CD4-positive, CD25-positive, alpha-beta regulatory T cell (primary cell): Measurements from ENCODE around the gene CDCA7. TPM values are rescaled to one million over a fixed set of nuclear protein-coding genes. Genes with fewer than 3 reads are reported as not detected.

Experiments
- ATAC-seq, 2 donors: fragments of 150-1000 bp; cut with Tn5 transposase; one replicate each; pipeline ENCODE4 v1.10.0; 2021; ENCODE audit warnings: low read depth in 2 of 2, moderate number of reproducible peaks in 2 of 2, moderate library complexity in 1 of 2
- DNase-seq, 3 donors: peaks; one replicate each; pipeline versions ENCODE4 v3.0.0 to v3.0.0-alpha.2; 2012 to 2022; ENCODE audit warnings: mixed read lengths in 1 of 3
- H3K27ac ChIP-seq: one replicate; pipeline ENCODE4 v1.7.0; 2013; ENCODE audit warnings: mild to moderate bottlenecking, low read length; ENCODE audit not compliant: insufficient read depth, poor library complexity, severe bottlenecking
- H3K27me3 ChIP-seq: one replicate; pipeline ENCODE4 v1.7.0; 2013; ENCODE audit warnings: low read length; ENCODE audit not compliant: control insufficient read depth, insufficient read depth
- H3K36me3 ChIP-seq: one replicate; pipeline ENCODE4 v1.7.0; 2013; ENCODE audit warnings: mild to moderate bottlenecking, low read length, moderate library complexity; ENCODE audit not compliant: control insufficient read depth, insufficient read depth
- H3K4me1 ChIP-seq: 2 replicates; pipeline ENCODE4 v1.7.0; 2013; ENCODE audit warnings: mild to moderate bottlenecking, low read length; ENCODE audit not compliant: insufficient read depth, control insufficient read depth, poor library complexity, severe bottlenecking
- H3K4me3 ChIP-seq: one replicate; pipeline ENCODE4 v1.7.0; 2013; ENCODE audit warnings: low read depth, mild to moderate bottlenecking, low read length, moderate library complexity
- H3K9me3 ChIP-seq, 2 experiments: 1 replicate in 1 of 2; 2 replicates in 1 of 2; pipeline ENCODE4 v1.7.0; 2013; ENCODE audit warnings: low read length in 2 of 2, mild to moderate bottlenecking in 1 of 2, moderate library complexity in 1 of 2; ENCODE audit not compliant: control insufficient read depth in 2 of 2
- H3K27ac Mint-ChIP-seq, 3 donors: one replicate each; pipeline ENCODE4 v1.8.0; 2020 to 2022; ENCODE audit warnings: mild to moderate bottlenecking in 3 of 3, mixed read lengths in 3 of 3, moderate library complexity in 2 of 3
- H3K27me3 Mint-ChIP-seq: one replicate; pipeline ENCODE4 v1.8.0; 2022; ENCODE audit warnings: mild to moderate bottlenecking, mixed read lengths
- H3K36me3 Mint-ChIP-seq: one replicate; pipeline ENCODE4 v1.8.0; 2020; ENCODE audit warnings: mixed read lengths
- H3K4me1 Mint-ChIP-seq, 4 donors: one replicate each; pipeline ENCODE4 v1.8.0; 2020 to 2022; ENCODE audit warnings: mixed read lengths in 4 of 4, mild to moderate bottlenecking in 1 of 4
- H3K4me3 Mint-ChIP-seq, 4 donors: one replicate each; pipeline ENCODE4 v1.8.0; 2020 to 2022; ENCODE audit warnings: mild to moderate bottlenecking in 4 of 4, mixed read lengths in 4 of 4, moderate library complexity in 3 of 4
- H3K9me3 Mint-ChIP-seq, 7 donors: one replicate each; pipeline ENCODE4 v1.8.0; 2020 to 2022; ENCODE audit warnings: mixed read lengths in 7 of 7, mild to moderate bottlenecking in 3 of 7, moderate library complexity in 2 of 7
- polyA plus RNA-seq, 4 donors: library from polyadenylated mRNA; unstranded; fragments of 300-500 nt; fragmentation: Illumina TruSeq; gene quantifications; one replicate each; pipeline ENCODE4 v1.2.3, GENCODE V29; 2021
- total RNA-seq: library from RNA; stranded (reverse); gene quantifications from one replicate; pipeline ENCODE4 v1.2.3, GENCODE V29; 2022

Gene CDCA7
- total and polyA plus RNA-seq, 5 donors from 2014 or later: 7.2 to 20.0 (median 12.9) TPM

DNA sequence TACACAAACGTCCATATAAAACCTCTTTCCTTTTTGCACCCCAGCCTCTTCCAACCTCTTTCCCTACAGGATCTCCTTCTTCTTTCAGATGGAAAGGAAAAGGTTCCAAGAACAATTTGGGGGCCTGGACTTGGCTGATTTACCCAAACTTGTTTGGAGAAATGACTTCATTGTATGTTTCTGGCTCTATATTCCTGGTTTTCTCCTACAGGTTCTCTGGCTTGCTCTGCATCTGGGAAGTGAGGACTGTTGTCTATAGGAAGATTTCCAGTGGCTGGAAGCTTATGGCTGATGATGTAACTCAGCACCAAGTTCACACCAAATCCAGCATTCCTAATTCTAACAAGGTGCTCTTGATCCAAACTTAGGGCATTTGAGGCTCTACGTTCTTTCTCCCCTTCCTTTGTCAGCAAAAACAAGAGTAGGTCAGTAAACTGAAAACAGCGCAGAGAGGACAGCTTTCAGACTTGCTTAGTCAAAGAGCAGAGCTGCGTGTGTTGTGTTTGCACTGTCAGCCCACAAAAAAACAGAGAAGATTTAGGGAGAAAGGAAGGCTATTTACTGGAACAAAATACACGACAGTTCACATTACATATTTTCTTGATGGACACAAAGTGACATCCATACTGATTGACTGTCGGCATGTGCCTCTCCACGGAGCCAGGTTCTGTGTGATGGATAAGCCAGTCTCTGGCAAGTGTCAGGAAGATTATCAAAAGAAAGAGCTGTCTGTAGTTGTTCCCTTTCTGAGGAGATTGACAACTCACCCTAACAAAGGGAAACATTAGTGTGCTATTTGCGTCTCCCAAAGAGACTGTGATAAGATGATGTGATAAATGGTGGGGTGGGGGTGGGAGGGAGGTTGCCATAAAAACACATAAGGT lies 39.7 kb downstream of the CDCA7 start:
- Mint-ChIP-seq H3K27ac (no peak overlapping the region), H3K9me3 (peaks cover 0 to 2% (median 0%) of the 10 kb centered on the region in 7 donors), H3K27me3 (peaks cover 18% of the 10 kb centered on the region), H3K36me3 (no peaks in the 10 kb centered on the region), H3K4me1 (no peaks in the 10 kb centered on the region), H3K4me3 (no peak overlapping the region)
- ATAC-seq (no peak), DNase-seq (no peak)
- Histone ChIP-seq H3K36me3 (no peaks in the 10 kb centered on the region), H3K9me3 (no peaks in the 10 kb centered on the region), H3K27me3 (peaks cover 9% of the 10 kb centered on the region), H3K4me1 (no peaks in the 10 kb centered on the region), H3K4me3 (no peak overlapping the region), H3K27ac (no peak overlapping the region)

DNA sequence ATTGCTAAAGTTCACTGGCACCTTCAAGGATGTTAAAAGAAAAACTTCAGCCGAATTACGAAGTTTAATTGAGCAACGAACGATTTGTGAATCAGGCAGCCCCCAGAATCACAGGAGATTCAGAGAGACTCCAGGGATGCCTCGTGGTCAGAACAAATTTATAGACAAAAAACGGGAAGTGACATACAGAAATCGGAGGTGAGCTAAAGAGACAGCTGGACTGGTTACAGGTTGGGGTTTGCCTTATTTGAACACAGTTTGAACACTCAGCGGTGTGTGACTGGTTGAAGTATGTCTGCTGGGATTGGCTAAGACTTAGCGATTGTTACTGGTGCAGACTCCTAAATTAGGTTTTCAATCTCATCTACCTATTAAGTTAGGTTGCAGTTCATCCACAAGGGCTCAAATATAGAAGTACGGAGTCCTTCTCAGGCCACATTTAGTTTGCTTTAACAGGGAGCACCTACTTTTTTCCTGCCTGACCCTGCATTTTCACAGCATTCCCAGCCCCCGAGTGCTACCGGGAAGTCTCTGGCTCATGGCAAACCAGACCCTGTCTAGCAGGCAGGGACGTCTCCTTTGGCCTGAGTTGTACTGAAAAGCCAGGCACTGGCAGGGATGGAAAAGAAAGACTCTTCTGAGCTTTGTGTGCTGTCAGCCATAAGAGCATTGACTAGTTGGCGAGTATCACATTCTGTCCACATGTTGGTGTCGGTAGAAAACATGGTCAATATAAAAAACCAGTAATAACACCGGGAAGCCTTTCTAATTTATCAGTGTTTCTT lies 41.1 kb downstream of the CDCA7 start:
- DNase-seq (no peak), ATAC-seq (no peak)
- no peaks in the 10 kb centered on the region for H3K36me3 ChIP-seq
- H3K4me3 ChIP-seq: no peak overlapping the region
- H3K27me3 Mint-ChIP-seq: peaks cover 27% of the 10 kb centered on the region
- H3K27me3 ChIP-seq: peaks cover 19% of the 10 kb centered on the region
- no peak overlapping the region for H3K27ac Mint-ChIP-seq
- H3K27ac ChIP-seq: no peak overlapping the region
- no peaks in the 10 kb centered on the region for H3K4me1 ChIP-seq
- peaks cover 0 to 1% (median 0%) of the 10 kb centered on the region in 7 donors for H3K9me3 Mint-ChIP-seq
- no peaks in the 10 kb centered on the region for H3K36me3 Mint-ChIP-seq
- H3K4me3 Mint-ChIP-seq: no peak overlapping the region
- H3K4me1 Mint-ChIP-seq: no peaks in the 10 kb centered on the region
- H3K9me3 ChIP-seq: no peaks in the 10 kb centered on the region

DNA sequence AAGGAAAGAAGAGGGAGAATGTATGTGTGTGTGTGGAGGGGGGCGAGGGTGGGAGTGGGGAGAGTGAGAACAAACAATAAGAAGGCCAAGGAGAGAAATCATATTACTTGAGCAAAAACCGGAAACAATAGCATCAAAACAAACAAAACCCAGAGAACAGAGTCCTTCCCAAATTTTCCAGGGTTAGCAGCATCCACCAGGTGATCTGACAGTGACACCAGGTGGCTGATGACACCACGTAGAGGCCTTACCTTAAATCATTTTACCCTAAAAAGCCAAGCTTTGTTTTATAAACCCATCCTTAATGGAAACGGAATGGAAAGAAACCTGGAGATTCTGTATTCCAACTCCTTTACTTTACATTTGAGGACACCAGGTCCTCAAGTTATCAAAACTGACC lies 42.9 kb downstream of the CDCA7 start:
- no peaks in the 10 kb centered on the region for H3K36me3 ChIP-seq
- Mint-ChIP-seq H3K4me3 (no peak overlapping the region), H3K27ac (no peak overlapping the region), H3K9me3 (peaks cover 0 to 3% (median 0%) of the 10 kb centered on the region in 7 donors), H3K27me3 (peaks cover 41% of the 10 kb centered on the region), H3K4me1 (peaks cover 0 to 4% (median under 1%) of the 10 kb centered on the region in 4 donors), H3K36me3 (no peaks in the 10 kb centered on the region)
- H3K9me3 ChIP-seq: no peaks in the 10 kb centered on the region
- no peak overlapping the region for H3K4me3 ChIP-seq
- H3K27ac ChIP-seq: no peak overlapping the region
- peaks cover 33% of the 10 kb centered on the region for H3K27me3 ChIP-seq
- peaks cover 5% of the 10 kb centered on the region for H3K4me1 ChIP-seq
- DNase-seq: no peak
- no peak for ATAC-seq

DNA sequence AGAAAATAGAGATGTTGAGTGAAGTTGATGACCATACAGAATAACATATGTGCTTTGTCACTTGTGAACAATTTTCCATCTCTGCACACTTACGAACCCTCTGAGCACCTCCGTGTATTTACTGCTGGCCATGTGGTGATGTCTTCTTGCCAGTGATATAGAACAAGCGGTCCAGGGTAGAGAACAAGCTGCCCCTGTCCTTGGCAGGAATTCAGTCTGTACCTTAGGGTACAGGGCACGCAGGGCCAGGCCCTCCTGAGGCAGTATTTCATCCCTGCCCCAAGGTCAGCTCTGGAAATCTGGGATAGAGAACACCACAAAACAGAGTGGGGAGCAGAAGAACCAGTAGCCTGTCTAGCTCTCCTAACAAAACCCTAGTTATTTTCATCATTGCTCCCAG lies 44.6 kb downstream of the CDCA7 start:
- Mint-ChIP-seq H3K27me3 (peaks cover 49% of the 10 kb centered on the region), H3K36me3 (no peaks in the 10 kb centered on the region), H3K4me3 (no peak overlapping the region), H3K4me1 (peaks cover 0 to 4% (median under 1%) of the 10 kb centered on the region in 4 donors), H3K27ac (no peak overlapping the region), H3K9me3 (peaks cover 0 to 3% (median 0%) of the 10 kb centered on the region in 7 donors)
- DNase-seq (no peak), ATAC-seq (no peak)
- Histone ChIP-seq H3K36me3 (no peaks in the 10 kb centered on the region), H3K4me1 (peaks cover 6% of the 10 kb centered on the region), H3K27me3 (peaks cover 35% of the 10 kb centered on the region), H3K9me3 (no peaks in the 10 kb centered on the region), H3K27ac (no peak overlapping the region), H3K4me3 (no peak overlapping the region)

DNA sequence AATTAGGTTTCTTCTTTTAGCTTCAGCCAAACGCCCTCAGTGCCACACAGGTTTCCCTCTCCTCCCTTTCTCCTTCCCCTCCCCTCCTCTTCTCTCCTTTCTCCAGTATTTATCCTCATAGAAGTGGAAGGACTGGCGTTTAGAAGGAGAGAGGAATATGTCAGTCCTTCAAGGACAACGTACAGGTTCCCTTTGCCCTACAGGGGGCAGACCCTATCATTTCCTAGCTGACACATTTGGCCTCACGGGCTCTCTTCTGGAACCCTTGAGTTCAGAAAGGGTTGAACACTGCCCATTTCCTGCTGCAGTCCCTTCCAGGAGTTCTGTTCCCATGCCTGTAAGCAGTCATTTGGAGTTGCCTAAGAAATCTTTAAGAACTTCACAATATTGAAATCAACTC lies 46.1 kb downstream of the CDCA7 start:
- Histone ChIP-seq H3K36me3 (no peaks in the 10 kb centered on the region), H3K27ac (no peak overlapping the region), H3K4me1 (peaks cover 6% of the 10 kb centered on the region), H3K27me3 (peaks cover 36% of the 10 kb centered on the region), H3K9me3 (no peaks in the 10 kb centered on the region), H3K4me3 (no peak overlapping the region)
- H3K27me3 Mint-ChIP-seq: peaks cover 56% of the 10 kb centered on the region
- H3K4me3 Mint-ChIP-seq: no peak overlapping the region
- peaks cover 0 to 3% (median 0%) of the 10 kb centered on the region in 7 donors for H3K9me3 Mint-ChIP-seq
- peaks cover 0 to 4% (median under 1%) of the 10 kb centered on the region in 4 donors for H3K4me1 Mint-ChIP-seq
- H3K36me3 Mint-ChIP-seq: no peaks in the 10 kb centered on the region
- DNase-seq (peak in 1 of 3 donors; percentile 7), ATAC-seq (no peak)
- H3K27ac Mint-ChIP-seq: no peak overlapping the region

DNA sequence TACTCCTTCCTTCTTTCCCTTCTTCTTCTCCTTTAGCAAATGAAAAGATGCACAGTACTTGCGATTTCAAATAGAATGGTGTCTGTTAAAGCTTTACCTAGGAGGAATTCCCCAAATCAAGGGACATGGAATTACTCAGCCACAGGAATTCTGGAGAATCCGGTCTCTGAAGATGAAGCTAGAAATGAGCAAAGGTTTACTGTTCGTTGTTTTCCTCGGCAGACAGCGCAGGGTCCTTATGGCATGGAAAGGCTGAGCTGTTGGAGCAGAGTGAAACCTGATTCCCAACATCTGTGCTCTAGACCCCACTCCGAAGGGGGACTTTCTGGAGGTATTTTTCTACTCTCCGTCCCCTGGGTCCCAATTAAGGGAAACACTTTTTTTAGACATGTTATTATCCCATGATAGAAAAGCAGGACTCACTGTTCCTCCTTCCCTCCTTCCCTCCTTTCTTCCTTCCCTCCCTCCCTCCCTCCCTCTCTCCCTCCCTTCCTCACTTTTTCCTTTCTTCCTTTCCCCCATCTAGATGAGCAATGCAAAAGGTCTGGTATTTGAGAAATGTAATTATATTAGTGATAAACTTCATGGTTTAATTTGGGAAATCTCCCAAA lies 47.1 kb downstream of the CDCA7 start:
- H3K4me1 ChIP-seq: peaks cover 6% of the 10 kb centered on the region
- H3K4me3 Mint-ChIP-seq: no peak overlapping the region
- peaks cover 0 to 3% (median 0%) of the 10 kb centered on the region in 7 donors for H3K9me3 Mint-ChIP-seq
- H3K4me1 Mint-ChIP-seq: peaks cover 0 to 4% (median under 1%) of the 10 kb centered on the region in 4 donors
- no peaks in the 10 kb centered on the region for H3K9me3 ChIP-seq
- DNase-seq (no peak), ATAC-seq (no peak)
- H3K27ac Mint-ChIP-seq: no peak overlapping the region
- H3K27me3 ChIP-seq: peaks cover 36% of the 10 kb centered on the region
- no peak overlapping the region for H3K27ac ChIP-seq
- no peak overlapping the region for H3K4me3 ChIP-seq
- peaks cover 54% of the 10 kb centered on the region for H3K27me3 Mint-ChIP-seq
- H3K36me3 ChIP-seq: no peaks in the 10 kb centered on the region
- H3K36me3 Mint-ChIP-seq: no peaks in the 10 kb centered on the region

DNA sequence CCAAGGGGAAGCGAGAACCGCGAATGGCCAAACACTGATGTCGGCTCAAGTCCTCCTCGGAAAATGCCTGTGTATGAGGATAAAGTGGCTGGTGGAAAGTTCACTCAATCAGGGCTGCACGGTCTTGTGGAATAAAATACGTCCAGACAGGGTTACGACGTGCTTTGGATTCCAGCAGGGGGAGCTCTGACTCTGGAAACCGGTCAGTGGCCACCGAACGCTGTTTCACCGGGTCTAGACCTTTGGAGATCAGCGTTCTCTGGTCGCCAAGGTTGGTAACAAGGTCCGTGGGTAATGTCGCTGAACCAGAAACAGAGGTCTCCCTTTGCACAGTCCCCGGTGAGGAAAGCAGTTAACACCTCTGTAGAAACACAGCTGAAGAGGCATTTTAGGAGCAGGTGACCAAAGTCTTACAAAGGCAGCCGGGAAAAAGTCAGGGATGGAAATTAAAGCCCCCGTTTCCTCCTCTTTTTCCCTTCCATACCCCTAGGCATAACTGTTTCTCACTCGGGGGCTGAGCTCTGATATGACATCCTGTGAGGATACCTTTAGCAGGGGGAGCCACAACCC lies 47.8 kb downstream of the CDCA7 start:
- no peaks in the 10 kb centered on the region for H3K36me3 Mint-ChIP-seq
- peaks cover 35% of the 10 kb centered on the region for H3K27me3 ChIP-seq
- no peaks in the 10 kb centered on the region for H3K36me3 ChIP-seq
- DNase-seq (peak; percentile 52 to 82 (median 64)), ATAC-seq (peak; percentile 79 to 83)
- H3K4me1 ChIP-seq: peaks cover 6% of the 10 kb centered on the region
- no peak overlapping the region for H3K27ac ChIP-seq
- H3K9me3 Mint-ChIP-seq: peaks cover 0 to 3% (median 0%) of the 10 kb centered on the region in 7 donors
- H3K27me3 Mint-ChIP-seq: peaks cover 58% of the 10 kb centered on the region
- H3K27ac Mint-ChIP-seq: peak overlapping the region in 1 of 3 donors; percentile 11
- H3K9me3 ChIP-seq: no peaks in the 10 kb centered on the region
- peaks cover 0 to 4% (median under 1%) of the 10 kb centered on the region in 4 donors for H3K4me1 Mint-ChIP-seq
- no peak overlapping the region for H3K4me3 ChIP-seq
- no peak overlapping the region for H3K4me3 Mint-ChIP-seq
